Nephron progenitor cell (in vitro differentiated cells): ENCODE results near the gene ACTMAP.

ENCODE experiments used
- DNase-seq: peaks from one replicate; pipeline ENCODE4 v3.0.0; 2021
- H3K27ac Mint-ChIP-seq: 2 replicates; pipeline ENCODE4 v1.8.0; 2021; ENCODE audit warnings: mild to moderate bottlenecking, moderate library complexity, mixed read lengths
- H3K27me3 Mint-ChIP-seq: 2 replicates; pipeline ENCODE4 v1.8.0; 2021; ENCODE audit warnings: mild to moderate bottlenecking, low read depth, mixed read lengths; ENCODE audit not compliant: poor library complexity
- H3K36me3 Mint-ChIP-seq: 2 replicates; pipeline ENCODE4 v1.8.0; 2021; ENCODE audit warnings: low read depth, mixed read lengths
- H3K4me1 Mint-ChIP-seq: 2 replicates; pipeline ENCODE4 v1.8.0; 2021; ENCODE audit warnings: mixed read lengths
- H3K4me3 Mint-ChIP-seq: 2 replicates; pipeline ENCODE4 v1.8.0; 2021; ENCODE audit warnings: mild to moderate bottlenecking, moderate library complexity, mixed read lengths
- H3K9me3 Mint-ChIP-seq: 2 replicates; pipeline ENCODE4 v1.8.0; 2021; ENCODE audit warnings: mild to moderate bottlenecking, moderate library complexity, mixed read lengths
- TF ChIP-seq, protein P1 (sequence below): fragments of 200-600 bp; sonication (generic); IDR thresholded peaks from 2 replicates; pipeline ENCODE4 v1.5.0; 2021; ENCODE audit warnings: antibody characterized with exemption

The ACTMAP gene

DNA sequence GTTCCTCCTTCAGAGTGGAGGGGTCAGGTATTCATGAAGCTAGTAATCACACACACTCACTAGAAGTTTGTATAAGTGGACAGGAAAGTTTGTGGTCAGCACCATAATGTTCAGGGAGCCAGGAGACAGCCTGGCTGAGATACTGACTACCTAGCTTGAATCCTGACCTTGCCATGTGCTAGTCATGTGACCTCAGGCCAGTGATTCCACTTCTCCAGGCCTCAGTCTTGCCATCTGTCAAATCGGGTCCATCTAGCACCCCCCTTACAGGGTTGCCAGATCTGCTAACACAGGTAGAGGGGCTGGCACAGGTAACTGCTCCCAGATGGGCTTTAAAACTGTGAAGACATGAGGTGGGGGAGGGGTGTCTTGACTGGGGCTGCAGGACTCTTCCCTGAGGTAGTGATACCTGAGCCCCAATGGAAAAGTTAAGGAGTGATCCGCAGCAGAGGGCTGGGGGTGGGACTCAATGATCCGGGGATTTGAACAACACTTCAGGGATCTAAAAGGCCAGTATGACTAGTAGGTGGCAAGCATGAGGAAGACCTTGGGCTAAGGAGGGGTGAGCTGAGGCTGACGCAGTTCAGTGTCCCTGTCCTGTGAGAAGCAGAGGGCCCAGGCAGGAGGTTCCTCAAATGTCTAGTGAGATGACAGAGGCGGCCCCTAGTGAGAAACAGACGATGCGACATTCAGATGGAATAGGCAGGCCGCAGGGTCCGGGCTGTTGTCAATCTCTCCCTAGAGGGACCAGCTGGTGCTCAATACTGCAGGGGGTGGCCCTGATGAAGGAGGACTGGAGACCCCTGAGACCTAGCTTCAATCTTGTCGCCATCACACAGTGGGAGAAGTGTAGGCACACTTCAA, 8.5 kb downstream of the ACTMAP start:
- Mint-ChIP-seq H3K27me3 (peaks cover 6% of the 10 kb centered on the region), H3K27ac (peak overlapping the region; percentile 97), H3K4me1 (peaks cover 18% of the 10 kb centered on the region), H3K9me3 (no peaks in the 10 kb centered on the region), H3K36me3 (peaks cover 13% of the 10 kb centered on the region), H3K4me3 (no peak overlapping the region)
- TF ChIP-seq, protein P1, sequence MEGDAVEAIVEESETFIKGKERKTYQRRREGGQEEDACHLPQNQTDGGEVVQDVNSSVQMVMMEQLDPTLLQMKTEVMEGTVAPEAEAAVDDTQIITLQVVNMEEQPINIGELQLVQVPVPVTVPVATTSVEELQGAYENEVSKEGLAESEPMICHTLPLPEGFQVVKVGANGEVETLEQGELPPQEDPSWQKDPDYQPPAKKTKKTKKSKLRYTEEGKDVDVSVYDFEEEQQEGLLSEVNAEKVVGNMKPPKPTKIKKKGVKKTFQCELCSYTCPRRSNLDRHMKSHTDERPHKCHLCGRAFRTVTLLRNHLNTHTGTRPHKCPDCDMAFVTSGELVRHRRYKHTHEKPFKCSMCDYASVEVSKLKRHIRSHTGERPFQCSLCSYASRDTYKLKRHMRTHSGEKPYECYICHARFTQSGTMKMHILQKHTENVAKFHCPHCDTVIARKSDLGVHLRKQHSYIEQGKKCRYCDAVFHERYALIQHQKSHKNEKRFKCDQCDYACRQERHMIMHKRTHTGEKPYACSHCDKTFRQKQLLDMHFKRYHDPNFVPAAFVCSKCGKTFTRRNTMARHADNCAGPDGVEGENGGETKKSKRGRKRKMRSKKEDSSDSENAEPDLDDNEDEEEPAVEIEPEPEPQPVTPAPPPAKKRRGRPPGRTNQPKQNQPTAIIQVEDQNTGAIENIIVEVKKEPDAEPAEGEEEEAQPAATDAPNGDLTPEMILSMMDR: no peak
- no peak for DNase-seq

DNA sequence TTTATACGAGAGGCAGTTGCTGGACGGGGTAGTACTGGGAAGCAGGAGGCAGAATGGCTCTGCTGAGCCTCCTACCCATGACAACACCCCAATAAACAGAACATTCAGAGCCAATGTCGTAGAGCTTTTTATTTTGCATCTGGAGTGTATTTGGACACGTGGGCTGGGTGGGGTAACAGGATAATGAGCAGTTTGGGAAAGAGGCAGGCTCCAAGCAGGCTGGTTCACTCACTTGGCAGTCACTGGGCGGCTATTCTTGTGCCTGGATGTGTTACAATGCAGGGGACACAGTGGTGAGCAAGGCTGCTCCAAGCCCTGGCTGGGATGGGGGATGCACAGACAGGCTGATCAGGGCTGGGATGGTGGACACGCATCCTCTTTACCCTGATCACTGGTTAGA, 9.5 kb downstream of the ACTMAP start:
- no peaks in the 10 kb centered on the region for H3K9me3 Mint-ChIP-seq
- peaks cover 18% of the 10 kb centered on the region for H3K4me1 Mint-ChIP-seq
- H3K36me3 Mint-ChIP-seq: peaks cover 19% of the 10 kb centered on the region
- peaks cover 6% of the 10 kb centered on the region for H3K27me3 Mint-ChIP-seq
- no peak for DNase-seq
- TF ChIP-seq, protein P1: no peak
- H3K27ac Mint-ChIP-seq: peak overlapping the region; percentile 97
- no peak overlapping the region for H3K4me3 Mint-ChIP-seq

DNA sequence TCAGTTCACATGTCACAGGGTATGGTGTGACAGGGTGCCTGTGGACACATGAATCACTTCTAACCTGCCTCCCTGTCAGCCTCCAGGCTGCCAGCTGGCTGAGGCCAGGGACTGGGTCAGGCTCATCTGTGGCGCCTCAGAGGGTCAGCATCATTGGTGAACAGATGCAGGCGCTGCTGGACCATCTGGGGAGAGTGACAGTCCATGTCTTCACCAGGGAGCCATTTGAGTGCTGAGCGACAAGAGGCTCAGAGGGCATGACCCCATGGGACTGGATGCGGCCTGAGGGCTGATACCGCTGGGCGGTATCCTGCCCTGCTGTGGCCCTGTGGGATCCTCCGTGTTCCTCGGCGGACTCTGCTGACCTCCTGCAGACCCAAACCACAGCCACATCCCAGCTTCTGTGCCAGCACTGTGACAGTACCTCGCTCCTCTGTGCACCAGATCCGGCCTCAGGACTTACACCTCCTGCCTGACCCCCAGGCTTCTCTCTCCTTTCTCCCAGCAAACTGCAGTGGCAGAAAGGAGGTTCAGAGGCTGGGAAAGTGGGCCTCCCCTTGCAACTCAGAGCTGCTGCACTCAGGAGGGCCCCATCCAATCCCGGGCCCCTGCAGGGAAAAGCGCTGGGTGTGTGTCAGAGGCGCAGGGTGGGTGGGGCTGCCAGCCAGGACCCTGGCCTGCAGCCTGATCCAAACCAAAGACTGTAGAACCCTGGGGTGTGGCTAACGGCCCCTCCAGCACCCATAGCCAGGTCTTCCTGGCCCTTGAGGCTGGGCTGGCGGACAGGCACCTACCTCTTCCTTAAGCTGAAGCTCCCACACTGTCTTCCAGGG, 10.2 kb downstream of the ACTMAP start:
- H3K4me1 Mint-ChIP-seq: peaks cover 13% of the 10 kb centered on the region
- H3K4me3 Mint-ChIP-seq: no peak overlapping the region
- peaks cover 6% of the 10 kb centered on the region for H3K27me3 Mint-ChIP-seq
- no peaks in the 10 kb centered on the region for H3K9me3 Mint-ChIP-seq
- TF ChIP-seq, protein P1: no peak
- H3K36me3 Mint-ChIP-seq: peaks cover 25% of the 10 kb centered on the region
- DNase-seq: no peak
- H3K27ac Mint-ChIP-seq: peak overlapping the region; percentile 97

DNA sequence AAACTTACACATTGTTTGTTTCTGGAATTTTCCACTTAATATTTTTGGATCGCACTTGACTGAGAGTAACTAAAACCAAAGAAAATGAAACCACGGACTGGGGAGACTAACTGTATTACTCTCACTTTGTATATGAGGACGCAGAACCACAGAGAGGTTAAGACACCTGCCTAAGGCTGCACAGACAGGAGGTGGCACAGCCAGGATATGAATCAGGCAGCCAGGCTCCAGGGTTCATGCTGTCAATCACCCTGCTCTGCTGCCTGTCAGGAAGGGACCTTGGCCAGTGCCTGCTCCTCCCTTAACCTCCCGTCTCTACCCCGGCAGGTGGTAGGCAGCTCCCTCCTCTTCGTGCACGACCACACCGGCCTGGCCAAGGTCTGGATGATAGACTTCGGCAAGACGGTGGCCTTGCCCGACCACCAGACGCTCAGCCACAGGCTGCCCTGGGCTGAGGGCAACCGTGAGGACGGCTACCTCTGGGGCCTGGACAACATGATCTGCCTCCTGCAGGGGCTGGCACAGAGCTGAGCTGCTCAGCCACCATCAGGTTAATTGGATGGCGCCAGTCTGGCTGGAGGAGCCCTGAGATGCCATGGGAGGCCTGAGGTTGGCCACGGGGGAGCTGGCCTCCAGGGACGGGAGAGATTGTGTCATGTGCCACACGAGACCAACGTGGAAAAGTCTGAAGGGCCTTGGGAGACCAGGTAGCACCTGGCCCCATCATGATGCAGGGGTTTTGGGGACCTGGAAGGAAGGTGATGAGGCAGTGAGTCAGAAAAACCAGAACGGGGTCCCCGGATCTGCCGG, 11.0 kb downstream of the ACTMAP start:
- Mint-ChIP-seq H3K27me3 (peaks cover 6% of the 10 kb centered on the region), H3K9me3 (no peaks in the 10 kb centered on the region), H3K27ac (peak overlapping the region; percentile 69), H3K4me1 (peaks cover 6% of the 10 kb centered on the region), H3K4me3 (no peak overlapping the region), H3K36me3 (peaks cover 30% of the 10 kb centered on the region)
- DNase-seq: no peak
- TF ChIP-seq, protein P1: no peak

DNA sequence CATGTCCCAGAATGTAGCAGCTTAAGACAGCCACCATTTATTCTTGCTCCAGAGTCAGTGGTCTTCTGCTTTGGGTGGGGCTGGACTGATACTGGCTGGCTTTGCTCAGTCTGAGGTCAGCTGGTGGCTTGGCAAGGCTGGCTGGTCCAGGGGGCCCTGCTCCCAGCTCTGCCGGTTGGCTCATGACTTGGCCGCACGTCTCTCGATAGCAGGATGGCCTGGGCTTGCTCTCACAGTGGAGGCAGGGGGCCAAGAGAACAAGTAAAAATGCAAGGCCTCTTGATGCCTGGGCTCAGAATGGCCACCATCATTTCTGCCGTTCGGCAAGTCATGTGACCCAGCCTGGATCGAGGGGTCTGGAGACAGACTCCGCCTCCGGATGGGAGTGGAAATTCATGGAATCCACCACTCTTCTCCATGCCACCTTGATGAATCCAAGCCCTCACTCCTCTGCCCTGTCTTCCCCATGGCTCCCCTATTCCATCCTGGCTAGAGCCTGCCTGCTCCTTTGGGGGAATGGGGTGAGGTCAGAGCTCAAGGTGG, 13.1 kb downstream of the ACTMAP start:
- Mint-ChIP-seq H3K27ac (no peak overlapping the region), H3K4me1 (peaks cover 6% of the 10 kb centered on the region), H3K9me3 (no peaks in the 10 kb centered on the region), H3K36me3 (peaks cover 48% of the 10 kb centered on the region), H3K4me3 (no peak overlapping the region), H3K27me3 (peaks cover 6% of the 10 kb centered on the region)
- no peak for DNase-seq
- TF ChIP-seq, protein P1: no peak
